NCI-H1048 (cell line): Measurements from ENCODE around the gene ADCYAP1.

Experiments used
- DNase-seq: peaks from one replicate; lab custom pipeline; 2025; lab: John Stamatoyannopoulos, UW

ADCYAP1 gene

GRCh38 chr18:910247-910646 lies 5.6 kb downstream of the ADCYAP1 start:
- no peak for DNase-seq

- DNase-seq: no peak
Observed at GRCh38 chr18:911025-911424, 6.4 kb downstream of the ADCYAP1 start.

- DNase-seq: no peak
Observed at GRCh38 chr18:911486-911885, 6.8 kb downstream of the ADCYAP1 start.

GRCh38 chr18:916562-916961 lies 11.9 kb downstream of the ADCYAP1 start:
- no peak for DNase-seq

- DNase-seq: no peak
Observed at GRCh38 chr18:919078-919477, 14.4 kb downstream of the ADCYAP1 start.

GRCh38 chr18:923144-923866 lies 18.6 kb downstream of the ADCYAP1 start:
- no peak for DNase-seq

- DNase-seq: no peak
Observed at GRCh38 chr18:924987-925386, 20.3 kb downstream of the ADCYAP1 start.

- no peak for DNase-seq
Observed at GRCh38 chr18:926946-927345, 22.3 kb downstream of the ADCYAP1 start.

GRCh38 chr18:933082-933481 lies 28.4 kb downstream of the ADCYAP1 start:
- no peak for DNase-seq

- no peak for DNase-seq
Observed at GRCh38 chr18:934518-935133, 30.0 kb downstream of the ADCYAP1 start.

GRCh38 chr18:936941-937340 lies 32.3 kb downstream of the ADCYAP1 start:
- DNase-seq: no peak

GRCh38 chr18:939166-939565 lies 34.5 kb downstream of the ADCYAP1 start:
- DNase-seq: no peak

- no peak for DNase-seq
Observed at GRCh38 chr18:939958-940357, 35.3 kb downstream of the ADCYAP1 start.

GRCh38 chr18:941331-941730 lies 36.7 kb downstream of the ADCYAP1 start:
- DNase-seq: no peak

GRCh38 chr18:944440-944839 lies 39.8 kb downstream of the ADCYAP1 start:
- DNase-seq: no peak

GRCh38 chr18:949724-950631 lies 45.3 kb downstream of the ADCYAP1 start:
- DNase-seq: no peak

- no peak for DNase-seq
Observed at GRCh38 chr18:950882-951495, 46.3 kb downstream of the ADCYAP1 start.

- DNase-seq: no peak
Observed at GRCh38 chr18:955384-956066, 50.9 kb downstream of the ADCYAP1 start.

GRCh38 chr18:957829-958228 lies 53.2 kb downstream of the ADCYAP1 start:
- no peak for DNase-seq

GRCh38 chr18:959854-960253 lies 55.2 kb downstream of the ADCYAP1 start:
- DNase-seq: no peak
